Endothelial cell of umbilical vein (primary cell): Measurements from ENCODE around the gene HOXA9. TPM values are rescaled to one million over a fixed set of nuclear protein-coding genes. Genes with fewer than 3 reads are reported as not detected.

ENCODE experiments used
- BruUV-seq: library from RNA; stranded (reverse); fragments of 400-500 nt; replicated peaks from 2 replicates; lab custom pipeline; 2021; lab: Mats Ljungman, UMichigan
- CTCF ChIA-PET: fragments of 300-600, 350-600 bp; sonication (Branson Sonifier 250); formaldehyde crosslinking; loops from one replicate; lab custom pipeline; 2021; ENCODE audit warnings: antibody characterized with exemption, inconsistent platforms; lab: Charles Lee
- POLR2A ChIA-PET: fragments of 300-600, 350-600 bp; sonication (Branson Sonifier 250); formaldehyde crosslinking; loops from one replicate; lab custom pipeline; 2021; ENCODE audit warnings: antibody characterized with exemption, inconsistent platforms; lab: Charles Lee
- DNase-seq: peaks from one replicate; pipeline ENCODE4 v3.0.0-alpha.2; 2011; ENCODE audit warnings: low read depth, low spot score
- FAIRE-seq: peaks from 2 replicates; lab custom pipeline; 2011; peaks lifted over from hg19 to GRCh38; lab: Jason Lieb, UNC
- H2AFZ ChIP-seq: 2 replicates; pipeline ENCODE4 v1.6.0; 2012; ENCODE audit warnings: low read depth, low read length, control low read depth, inconsistent platforms
- H3K27ac ChIP-seq: 2 replicates; pipeline ENCODE4 v1.5.1; 2011; ENCODE audit warnings: low read depth, mild to moderate bottlenecking, control low read depth, low read length, moderate library complexity; ENCODE audit not compliant: insufficient read depth
- H3K27me3 ChIP-seq, 2 experiments: 2 replicates each; pipeline versions ENCODE4 v1.6.0 to v1.6.1; 2011; ENCODE audit warnings: low read length in 2 of 2, mixed read lengths in 1 of 2; ENCODE audit not compliant: control insufficient read depth in 2 of 2, insufficient read depth in 2 of 2
- H3K36me3 ChIP-seq, 2 experiments: 2 replicates in 1 of 2; 3 replicates in 1 of 2; pipeline ENCODE4 v1.5.1; 2011; ENCODE audit warnings: low read length in 2 of 2, mild to moderate bottlenecking in 1 of 2, moderate library complexity in 1 of 2; ENCODE audit not compliant: control insufficient read depth in 2 of 2, insufficient read depth in 2 of 2; ENCODE audit errors: extremely low read depth in 1 of 2
- H3K4me1 ChIP-seq: 3 replicates; pipeline ENCODE4 v1.5.1; 2011; ENCODE audit warnings: mild to moderate bottlenecking, low read length; ENCODE audit not compliant: control insufficient read depth, insufficient read depth; ENCODE audit errors: extremely low read depth
- H3K4me2 ChIP-seq: 2 replicates; pipeline ENCODE4 v1.6.1; 2011; ENCODE audit warnings: low read length, control low read depth, mixed read lengths; ENCODE audit not compliant: insufficient read depth
- H3K4me3 ChIP-seq, 3 experiments: fragments of 200-600 bp in 1 of 3; sonication (generic), shearing (Covaris generic) in 1 of 3; replicated peaks in 1 of 3; 2 replicates each; pipeline ENCODE4 v1.5.1; 2011 to 2016; ENCODE audit warnings: control low read depth in 3 of 3, low read length in 3 of 3, mild to moderate bottlenecking in 2 of 3, inconsistent platforms in 1 of 3, low read depth in 1 of 3, moderate library complexity in 1 of 3; ENCODE audit not compliant: insufficient read depth in 1 of 3
- H3K79me2 ChIP-seq: 2 replicates; pipeline ENCODE4 v1.6.0; 2012; ENCODE audit warnings: low read length, inconsistent platforms; ENCODE audit not compliant: control insufficient read depth, insufficient read depth
- H3K9ac ChIP-seq: replicated peaks from 2 replicates; pipeline ENCODE3; 2011; ENCODE audit warnings: low read length, control low read depth; ENCODE audit not compliant: insufficient read depth; ENCODE audit errors: extremely low read depth
- H3K9me1 ChIP-seq: replicated peaks from 3 replicates; pipeline ENCODE4 v1.6.0; 2011; ENCODE audit warnings: mild to moderate bottlenecking, low read length; ENCODE audit not compliant: control insufficient read depth, insufficient read depth; ENCODE audit errors: extremely low read depth
- H3K9me3 ChIP-seq: replicated peaks from 2 replicates; pipeline ENCODE4 v1.5.1; 2012; ENCODE audit warnings: low read length, inconsistent platforms; ENCODE audit not compliant: control insufficient read depth, insufficient read depth
- H4K20me1 ChIP-seq: replicated peaks from 2 replicates; pipeline ENCODE3; 2011; ENCODE audit warnings: mild to moderate bottlenecking, low read length; ENCODE audit not compliant: control insufficient read depth, insufficient read depth; ENCODE audit errors: extremely low read depth
- EZH2 ChIP-seq: IDR thresholded peaks from 2 replicates; pipeline ENCODE4 v1.6.1; 2012; ENCODE audit warnings: borderline replicate concordance, low read depth, mild to moderate bottlenecking, moderate library complexity, low read length, inconsistent platforms; ENCODE audit not compliant: severe bottlenecking
- GATA2 ChIP-seq: IDR thresholded peaks from 2 replicates; pipeline ENCODE4 v1.7.0; 2011; ENCODE audit warnings: low read depth, mild to moderate bottlenecking, moderate library complexity, mixed read lengths, low read length; ENCODE audit not compliant: insufficient read length, insufficient read depth
- JUN ChIP-seq: IDR thresholded peaks from 2 replicates; pipeline ENCODE4 v1.6.1; 2011; ENCODE audit warnings: borderline replicate concordance, low read depth; ENCODE audit not compliant: insufficient read length, insufficient read depth
- MYC ChIP-seq: IDR thresholded peaks from one replicate; pipeline ENCODE4 v1.6.1; 2011; ENCODE audit warnings: mild to moderate bottlenecking, low read depth, low read length
- POLR2A ChIP-seq: IDR thresholded peaks from 2 replicates; pipeline ENCODE4 v1.6.1; 2012; ENCODE audit warnings: low read depth, mild to moderate bottlenecking, control low read depth, low read length
- POLR2AphosphoS5 ChIP-seq: IDR thresholded peaks from 2 replicates; pipeline ENCODE4 v1.6.1; 2012; ENCODE audit warnings: low read depth, mild to moderate bottlenecking, control low read depth, low read length, moderate library complexity; ENCODE audit not compliant: insufficient read depth
- dilution Hi-C: fragments of 300-500 bp; cut with MboI; formaldehyde crosslinking; loops from one replicate; pipeline ENCODE4 v1.15.0; 2019; ENCODE audit warnings: low sequenced_read_pairs; ENCODE audit not compliant: extremely low pct_ligation_motif_present
- intact Hi-C: fragments of 100-400 bp; cut with micrococcal nuclease; formaldehyde crosslinking; loops from one replicate; pipeline ENCODE4 v1.10.0; 2022
- polyA plus RNA-seq, 4 experiments: library from polyadenylated mRNA; depleted of rRNA in 3 of 4; stranded (reverse) in 3 of 4; unstranded in 1 of 4; fragments of >200 nt; gene quantifications; 2 replicates each; pipeline versions ENCODE4 v1.2.1 to v1.2.3, GENCODE V29; 2011 to 2012; ENCODE audit warnings: missing spikeins in 1 of 4
- total RNA-seq: library from RNA; stranded (reverse); gene quantifications from 2 replicates; pipeline ENCODE4 v1.2.3, GENCODE V29; 2021
- TF ChIP-seq, protein P1 (sequence below): IDR thresholded peaks from 2 replicates; pipeline ENCODE4 v1.6.1; 2011; ENCODE audit not compliant: insufficient read depth, insufficient read length

The HOXA9 gene
- total and polyA plus RNA-seq, 2 donors (not counting 3 experiments of a cell fraction or from before 2014, with no cell fraction given): 47.2 to 61.6 TPM

DNA sequence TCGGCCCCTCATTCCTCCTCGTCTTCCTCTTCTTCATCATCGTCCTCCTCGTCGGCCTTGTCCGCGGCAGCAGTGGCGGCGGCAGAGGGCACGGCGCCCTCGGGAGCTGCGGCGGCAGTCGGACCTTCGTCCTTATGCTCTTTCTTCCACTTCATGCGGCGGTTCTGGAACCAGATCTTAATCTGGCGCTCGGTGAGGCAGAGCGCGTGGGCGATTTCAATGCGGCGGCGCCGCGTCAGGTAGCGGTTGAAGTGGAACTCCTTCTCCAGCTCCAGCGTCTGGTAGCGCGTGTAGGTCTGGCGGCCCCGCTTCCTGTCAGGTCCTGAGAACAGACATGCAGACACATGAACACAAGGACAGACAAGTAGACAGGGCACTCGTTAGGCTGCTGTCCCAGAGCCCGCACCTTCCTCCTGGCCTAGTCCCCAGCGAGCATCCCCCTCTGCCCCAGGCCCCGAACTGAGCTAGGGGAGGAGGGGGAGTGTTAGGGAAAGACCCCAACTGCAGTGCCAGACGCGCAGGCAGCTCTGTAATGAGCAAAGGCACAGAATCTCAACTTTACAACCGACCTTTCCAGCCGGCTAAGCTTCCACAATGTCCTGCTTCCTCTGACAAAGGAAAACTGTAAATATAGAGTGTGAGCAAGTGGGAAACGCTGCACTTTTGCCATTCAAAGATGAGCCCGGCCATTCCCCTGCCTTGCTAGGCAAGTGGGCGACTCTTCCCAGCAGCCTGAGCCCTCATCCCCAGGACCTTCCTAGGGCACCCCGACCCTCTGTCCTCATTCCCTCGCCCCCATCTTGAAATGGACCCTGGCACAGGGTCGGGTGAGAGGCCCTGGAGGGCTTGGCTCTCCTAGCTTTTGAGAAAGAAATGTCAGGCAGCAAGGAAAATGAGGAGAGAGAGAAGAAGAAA lies 10.2 kb downstream of the HOXA9 start:
- peak overlapping the region; percentile 78 for H3K9ac ChIP-seq
- H3K4me2 ChIP-seq: peak overlapping the region; percentile 92
- peak overlapping the region; percentile 10 for H2AFZ ChIP-seq
- peak overlapping the region; percentile 59 to 76 (median 60) for H3K4me3 ChIP-seq
- H3K79me2 ChIP-seq: peaks cover 87% of the 10 kb centered on the region
- FAIRE-seq: peak; percentile 77
- no peaks in the 10 kb centered on the region for H4K20me1 ChIP-seq
- H3K9me3 ChIP-seq: no peaks in the 10 kb centered on the region
- no peaks in the 10 kb centered on the region for H3K36me3 ChIP-seq
- ChIA-PET POLR2A (interaction anchor here (0.6 kb wide), 1 partner anchor 35 kb away, joined by 7 read pairs; no protein-coding TSS in a partner anchor), CTCF (interaction anchor here (0.5 to 2.0 kb wide), 7 partner anchors 10 to 1293 kb away, joined by 3 to 8 read pairs (median 3); partner anchors contain the start of genes HOXA11 and HOXA5)
- BruUV-seq: no TSS peak
- H3K9me1 ChIP-seq: no peaks in the 10 kb centered on the region
- peak overlapping the region; percentile 96 for H3K27ac ChIP-seq
- intact Hi-C loops: loop anchor here (5.0 kb wide), 1 partner anchor 998 kb away; no protein-coding TSS in a partner anchor
- TF ChIP-seq POLR2AphosphoS5 (no peak), POLR2A (no peak), GATA2 (no peak), JUN (no peak)
- peak; percentile 72 for DNase-seq
- H3K27me3 ChIP-seq: no peaks in the 10 kb centered on the region
- H3K4me1 ChIP-seq: peaks cover 68% of the 10 kb centered on the region
- dilution Hi-C loops: loop anchor here (25.0 kb wide), 1 partner anchor 968 kb away; no protein-coding TSS in a partner anchor

DNA sequence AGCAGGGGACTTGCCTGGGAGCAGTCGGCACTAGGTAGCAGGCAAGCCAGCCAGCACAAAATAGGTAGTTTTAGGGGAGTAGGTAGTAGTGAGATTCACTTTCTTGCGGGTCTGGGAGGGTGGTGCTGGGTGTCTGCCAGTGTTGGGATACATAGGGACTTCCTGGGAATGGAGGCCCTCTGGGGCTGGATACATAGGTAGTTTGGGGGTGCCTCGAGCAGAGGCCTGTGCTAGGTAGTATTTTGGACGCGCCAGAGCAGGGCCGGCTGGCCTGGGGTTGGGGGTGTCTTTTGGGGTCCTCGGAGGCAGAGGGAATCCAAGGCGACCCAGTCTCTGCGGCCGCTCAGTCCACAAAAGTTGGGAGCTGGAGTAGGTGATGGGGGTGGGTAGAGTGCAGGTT lies 11.0 kb downstream of the HOXA9 start:
- intact Hi-C loops (no loop called here), dilution Hi-C loops (loop anchor here (25.0 kb wide), 1 partner anchor 967 kb away; no protein-coding TSS in a partner anchor)
- TF ChIP-seq GATA2 (no peak), EZH2 (no peak), POLR2A (no peak), MYC (no peak)
- TF ChIP-seq, protein P1, sequence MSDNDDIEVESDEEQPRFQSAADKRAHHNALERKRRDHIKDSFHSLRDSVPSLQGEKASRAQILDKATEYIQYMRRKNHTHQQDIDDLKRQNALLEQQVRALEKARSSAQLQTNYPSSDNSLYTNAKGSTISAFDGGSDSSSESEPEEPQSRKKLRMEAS: no peak
- ChIA-PET POLR2A (no interaction called here), CTCF (interaction anchor here (1.2 to 2.0 kb wide), 3 partner anchors 11 to 25 kb away, joined by 3 to 8 read pairs (median 5); partner anchors contain the start of gene HOXA5)
- H3K79me2 ChIP-seq: peaks cover 88% of the 10 kb centered on the region
- no peaks in the 10 kb centered on the region for H3K9me1 ChIP-seq
- no peaks in the 10 kb centered on the region for H3K36me3 ChIP-seq
- H3K4me2 ChIP-seq: peak overlapping the region; percentile 92
- H3K27ac ChIP-seq: peak overlapping the region; percentile 96
- H3K9ac ChIP-seq: peak overlapping the region; percentile 78
- H3K27me3 ChIP-seq: no peaks in the 10 kb centered on the region
- no peak overlapping the region for H2AFZ ChIP-seq
- DNase-seq: no peak
- TSS peak; percentile 3 for BruUV-seq
- peaks cover 68% of the 10 kb centered on the region for H3K4me1 ChIP-seq
- no peaks in the 10 kb centered on the region for H4K20me1 ChIP-seq
- peak overlapping the region in 1 of 3 experiments; percentile 60 for H3K4me3 ChIP-seq
- H3K9me3 ChIP-seq: no peaks in the 10 kb centered on the region
- no peak for FAIRE-seq
